ENCODE data around the gene ALOX15B. TPM values are rescaled to one million over a fixed set of nuclear protein-coding genes. Genes with fewer than 3 reads are reported as not detected.

Gene ALOX15B
- total RNA-seq, 1 donor from 2014 or later, result 80.2 TPM

GRCh38 chr17:8053600-8053999 lies 14.7 kb downstream of the ALOX15B start:
- no peak overlapping the region for H3K27ac ChIP-seq
- intact Hi-C loops (cut with DNase I), result no loop called here
- no peaks in the 10 kb centered on the region for H3K9me3 ChIP-seq
- TF ChIP-seq CTCF (IDR thresholded peaks at IDR 0.05), result no peak
- DNase-seq, result peak; percentile 21
- H3K4me1 ChIP-seq, result peaks cover 22% of the 10 kb centered on the region
- no peak for ATAC-seq
- peaks cover 8% of the 10 kb centered on the region for H3K27me3 ChIP-seq
- H3K36me3 ChIP-seq, result no peaks in the 10 kb centered on the region
- no peak overlapping the region for H3K4me3 ChIP-seq

DNA sequence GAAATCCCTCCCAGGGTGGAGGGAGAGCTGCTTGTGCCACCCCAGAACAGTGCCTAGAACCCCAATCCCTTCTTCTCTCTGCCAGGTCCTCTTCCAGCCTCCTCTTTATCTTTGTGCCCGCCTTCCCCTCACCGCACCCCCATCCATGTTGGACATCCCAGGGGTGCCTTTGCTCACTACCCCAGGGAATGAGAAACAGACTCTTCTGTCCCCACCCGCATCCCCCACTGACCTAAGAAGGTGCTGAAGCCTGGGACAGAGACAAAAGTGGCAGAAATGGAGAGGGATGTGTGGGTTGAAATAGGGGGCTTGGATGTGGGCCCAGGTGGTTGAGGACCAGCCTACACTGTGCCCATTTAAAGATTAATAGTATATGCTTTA lies 17.0 kb downstream of the ALOX15B start:
- intact Hi-C loops (cut with DNase I), result no loop called here
- peaks cover 25% of the 10 kb centered on the region for H3K27me3 ChIP-seq
- H3K36me3 ChIP-seq, result no peaks in the 10 kb centered on the region
- DNase-seq (peak; percentile 60), ATAC-seq (no peak)
- no peaks in the 10 kb centered on the region for H3K9me3 ChIP-seq
- H3K4me3 ChIP-seq, result no peak overlapping the region
- H3K4me1 ChIP-seq, result peaks cover 22% of the 10 kb centered on the region
- no peak for TF ChIP-seq CTCF (IDR thresholded peaks at IDR 0.05)
- peak overlapping the region; percentile 79 for H3K27ac ChIP-seq

DNA sequence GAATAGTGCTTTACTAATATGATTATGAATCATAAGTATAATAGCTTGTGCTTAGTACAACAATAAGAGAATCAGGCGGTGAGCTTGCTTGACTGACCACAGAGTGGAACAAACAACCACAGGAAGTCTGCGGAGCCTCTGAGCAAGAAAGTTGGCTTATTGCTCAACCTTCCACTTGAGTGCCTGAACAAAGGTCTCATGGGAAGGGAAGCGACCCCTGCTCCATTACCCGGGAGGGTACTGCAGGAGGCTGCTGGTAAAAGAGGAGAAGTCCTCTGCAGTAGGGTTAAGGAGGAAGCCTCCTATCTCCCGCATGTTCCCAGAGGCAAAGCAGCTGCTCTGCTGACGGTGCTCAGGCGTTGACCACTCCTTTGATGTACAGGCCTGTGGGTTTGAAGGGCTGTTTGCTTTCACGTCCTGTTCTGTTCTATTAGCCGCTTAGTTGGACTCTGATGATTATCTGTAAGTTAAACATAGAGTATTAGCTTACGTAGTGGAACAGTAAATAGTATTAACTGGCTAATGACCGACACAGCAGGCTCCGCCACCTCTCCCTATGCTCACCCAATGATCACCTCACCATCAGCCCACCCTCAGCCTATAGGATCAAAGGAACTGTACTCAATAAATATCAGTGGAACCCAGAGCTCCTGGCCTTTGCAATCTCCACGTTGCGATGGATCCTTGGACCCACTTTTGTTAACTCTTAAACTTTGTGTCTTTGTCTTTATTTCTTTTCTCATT lies 17.5 kb downstream of the ALOX15B start:
- peak; percentile 86 for ATAC-seq
- Histone ChIP-seq H3K27me3 (peaks cover 31% of the 10 kb centered on the region), H3K36me3 (no peaks in the 10 kb centered on the region), H3K9me3 (no peaks in the 10 kb centered on the region), H3K27ac (peak overlapping the region; percentile 79), H3K4me1 (peaks cover 22% of the 10 kb centered on the region), H3K4me3 (peak overlapping the region; percentile 14)
- no peak for TF ChIP-seq CTCF (IDR thresholded peaks at IDR 0.05)
- intact Hi-C loops (cut with DNase I), result no loop called here
- peak; percentile 78 for DNase-seq

- Histone ChIP-seq H3K9me3 (no peaks in the 10 kb centered on the region), H3K27me3 (peaks cover 38% of the 10 kb centered on the region), H3K4me1 (peaks cover 22% of the 10 kb centered on the region), H3K4me3 (peak overlapping the region; percentile 14), H3K36me3 (no peaks in the 10 kb centered on the region), H3K27ac (peak overlapping the region; percentile 53)
- TF ChIP-seq CTCF (IDR thresholded peaks at IDR 0.05), result no peak
- ATAC-seq (peak; percentile 8), DNase-seq (peak; percentile 63)
- intact Hi-C loops (cut with DNase I), result no loop called here
Measured at GRCh38 chr17:8056976-8057625, 18.2 kb downstream of the ALOX15B start.

GRCh38 chr17:8057691-8058114 lies 18.8 kb downstream of the ALOX15B start:
- H3K27me3 ChIP-seq, result peaks cover 42% of the 10 kb centered on the region
- TF ChIP-seq CTCF (IDR thresholded peaks at IDR 0.05), result peak; percentile 74
- peak overlapping the region; percentile 28 for H3K27ac ChIP-seq
- ATAC-seq (peak; percentile 82), DNase-seq (peak; percentile 57)
- H3K36me3 ChIP-seq, result no peaks in the 10 kb centered on the region
- H3K4me3 ChIP-seq, result peak overlapping the region; percentile 14
- no peaks in the 10 kb centered on the region for H3K9me3 ChIP-seq
- intact Hi-C loops (cut with DNase I), result no loop called here
- H3K4me1 ChIP-seq, result peaks cover 26% of the 10 kb centered on the region
